GM19395 (cell line): Measurements from ENCODE around the gene CTDSPL.

Source experiments
- ATAC-seq: cut with Tn5 transposase; IDR thresholded peaks from one replicate; pipeline ENCODE4 v1.9.1; 2021; ENCODE audit warnings: mild to moderate bottlenecking, moderate library complexity; ENCODE audit not compliant: unreplicated experiment

The CTDSPL gene

DNA sequence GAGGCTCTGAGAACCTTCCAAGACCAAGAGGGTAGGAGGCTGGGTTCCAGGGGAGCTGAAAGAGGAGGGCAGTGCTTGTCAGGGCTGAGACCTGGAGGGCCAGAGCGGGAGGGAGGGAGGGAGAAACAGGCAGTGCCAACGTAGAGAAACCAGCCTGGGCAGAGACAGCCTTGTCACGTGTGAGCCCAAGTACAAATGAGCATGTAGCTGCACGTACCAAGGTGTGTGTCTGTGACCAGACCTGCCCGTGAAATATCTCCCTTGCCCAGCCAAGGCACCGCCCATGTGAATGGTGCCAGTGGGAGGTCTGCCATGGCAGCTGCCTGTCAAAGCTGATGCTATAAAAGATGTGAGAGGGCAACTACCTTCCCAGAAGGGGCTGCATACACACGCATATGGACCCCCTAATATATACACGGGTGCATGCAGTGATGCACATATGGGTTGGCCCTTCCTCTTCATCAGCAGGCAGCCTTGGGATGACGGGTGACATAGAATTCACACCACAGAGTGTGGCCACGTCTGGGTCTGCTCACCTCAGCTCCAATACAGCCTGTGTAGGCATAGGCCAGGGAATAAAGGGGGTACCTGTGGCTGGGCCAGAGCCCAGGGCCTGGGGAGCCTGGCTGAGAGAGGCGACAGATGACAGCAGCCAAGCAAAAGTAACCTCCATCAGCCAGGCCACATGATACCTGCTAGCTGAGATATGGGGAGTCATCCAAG, 7.8 kb upstream of the CTDSPL start:
- no peak for ATAC-seq

DNA sequence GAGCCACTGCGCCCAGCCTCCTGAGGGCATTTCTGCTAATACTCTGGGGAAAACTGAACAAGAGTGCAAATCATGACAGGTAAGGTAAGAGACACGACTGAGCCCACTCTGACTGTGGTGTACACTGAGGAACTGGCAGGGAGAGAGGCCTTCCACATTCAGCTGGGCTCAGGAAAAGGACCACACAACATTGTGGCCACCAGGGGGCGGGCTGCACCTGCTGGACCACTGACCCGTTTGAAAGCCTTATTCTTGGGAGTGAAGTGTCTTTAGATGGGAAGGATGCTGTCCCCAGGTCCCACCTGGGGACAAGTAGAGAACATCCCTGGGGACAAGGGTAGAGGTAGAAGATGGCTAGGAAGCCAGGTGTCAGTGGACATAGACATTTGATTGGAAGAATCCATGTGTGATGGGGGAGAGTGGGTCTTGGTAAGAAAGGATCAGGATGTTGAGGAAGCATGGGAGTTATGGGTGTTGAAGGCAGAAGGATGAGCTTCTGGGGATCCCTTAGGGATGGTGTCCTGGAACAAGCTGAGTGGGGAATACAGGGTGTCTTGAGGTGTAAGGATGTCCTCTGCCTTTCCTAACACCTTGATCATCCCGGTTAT, 6.2 kb upstream of the CTDSPL start:
- ATAC-seq, result no peak

DNA sequence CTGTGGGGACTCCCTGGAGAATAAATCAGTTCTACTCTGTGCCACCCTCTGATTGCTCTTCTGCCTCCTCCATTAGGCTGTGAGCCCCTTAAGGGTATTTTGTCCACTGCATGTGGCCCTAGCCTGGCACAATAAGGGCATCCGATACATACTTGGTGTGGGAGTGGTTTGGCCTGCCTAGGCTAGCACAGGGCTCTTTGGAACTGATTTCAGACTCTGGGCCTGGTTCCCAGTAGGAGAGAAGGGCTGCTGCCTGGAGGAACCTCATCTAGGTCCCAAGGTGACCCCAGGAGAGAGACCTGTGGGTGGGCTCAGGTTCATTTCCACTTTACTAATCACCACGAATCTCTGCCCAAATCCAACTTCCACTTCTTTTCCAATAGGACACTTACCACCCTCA, 5.3 kb upstream of the CTDSPL start:
- no peak for ATAC-seq

DNA sequence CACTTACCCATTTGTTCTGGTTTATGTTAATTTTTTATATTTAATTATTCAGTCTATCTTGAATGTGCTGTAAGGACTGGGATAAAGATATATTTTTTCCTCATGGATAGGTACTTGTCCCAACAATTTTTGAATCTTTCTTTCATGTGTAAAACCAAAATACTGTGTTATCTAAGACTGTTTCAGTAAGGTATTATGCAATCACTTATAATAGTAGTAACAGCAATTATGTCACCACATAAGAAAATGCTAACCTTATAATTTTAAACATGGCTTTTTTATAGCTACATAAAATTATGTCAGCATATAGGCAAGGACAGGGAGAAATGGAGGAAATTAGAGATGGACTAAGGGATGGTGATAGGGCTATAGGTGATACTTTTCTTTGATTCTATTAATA, 2.9 kb upstream of the CTDSPL start:
- ATAC-seq, result no peak

DNA sequence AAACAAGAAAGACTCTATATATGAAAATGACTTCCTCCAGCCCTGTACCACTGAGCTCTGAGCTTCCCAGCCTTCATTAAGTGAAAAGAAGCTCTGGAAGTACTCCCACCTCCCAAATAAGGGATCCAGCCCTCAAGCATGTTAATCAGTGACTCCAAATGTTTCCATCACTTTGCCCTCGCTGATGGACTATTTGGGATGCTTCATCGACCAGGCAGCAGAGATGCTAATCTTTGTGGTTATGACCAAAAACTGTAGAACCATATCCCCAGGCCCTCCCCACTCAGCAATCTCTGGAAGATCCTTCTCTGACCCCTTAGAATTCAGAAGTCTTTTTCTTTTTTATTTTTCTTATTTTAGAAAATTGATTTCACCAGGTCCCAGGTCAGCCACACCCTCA, 2.3 kb upstream of the CTDSPL start:
- ATAC-seq, result no peak

DNA sequence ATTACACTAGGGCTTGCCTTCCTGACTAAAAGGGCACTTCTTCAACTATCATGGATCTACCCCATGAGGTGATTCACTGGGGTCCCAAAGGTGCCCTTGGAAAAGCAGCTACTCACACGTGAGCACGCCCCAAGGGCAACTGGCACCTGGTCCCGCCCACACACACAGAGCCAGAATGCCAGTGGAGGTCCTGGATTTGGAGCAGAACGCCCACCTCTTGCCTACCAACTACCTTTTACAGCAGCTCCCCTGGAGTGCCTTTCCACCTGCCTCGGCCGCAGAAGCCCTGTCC, 1.8 kb upstream of the CTDSPL start:
- ATAC-seq, result no peak

DNA sequence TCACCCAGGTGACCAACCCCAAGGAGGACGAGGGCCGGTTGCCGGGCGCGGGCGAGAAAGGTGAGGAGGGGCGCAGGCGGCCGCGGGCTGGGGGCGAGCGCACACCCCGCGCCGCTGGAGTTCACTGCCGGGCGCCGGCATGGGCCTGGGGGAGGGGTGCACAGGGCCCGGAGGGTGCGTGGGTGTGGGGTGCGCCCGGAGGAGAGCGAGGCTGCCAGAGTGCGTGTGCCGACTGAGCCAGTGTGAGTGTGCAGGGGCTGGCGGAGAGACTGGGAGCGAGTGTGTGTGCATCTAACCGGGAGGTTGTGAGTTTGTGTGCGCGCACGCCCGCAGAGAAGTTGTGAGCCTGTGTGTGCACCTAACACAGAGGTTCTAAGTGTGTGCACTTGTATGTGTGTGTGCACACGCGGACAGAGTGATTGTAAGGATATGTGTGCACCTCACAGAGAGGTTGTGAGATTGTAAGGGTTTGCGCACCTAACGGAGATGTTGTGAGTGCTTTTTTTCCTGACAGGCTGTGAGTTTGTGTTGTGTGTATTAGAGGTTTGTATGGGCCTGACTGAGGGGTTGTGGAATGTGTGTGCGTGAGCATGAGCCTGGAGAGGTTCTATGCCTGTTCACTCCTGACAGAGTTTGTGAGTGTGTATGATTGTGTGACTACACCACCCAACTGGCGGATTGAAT, 681 bp downstream of the CTDSPL start:
- no peak for ATAC-seq

DNA sequence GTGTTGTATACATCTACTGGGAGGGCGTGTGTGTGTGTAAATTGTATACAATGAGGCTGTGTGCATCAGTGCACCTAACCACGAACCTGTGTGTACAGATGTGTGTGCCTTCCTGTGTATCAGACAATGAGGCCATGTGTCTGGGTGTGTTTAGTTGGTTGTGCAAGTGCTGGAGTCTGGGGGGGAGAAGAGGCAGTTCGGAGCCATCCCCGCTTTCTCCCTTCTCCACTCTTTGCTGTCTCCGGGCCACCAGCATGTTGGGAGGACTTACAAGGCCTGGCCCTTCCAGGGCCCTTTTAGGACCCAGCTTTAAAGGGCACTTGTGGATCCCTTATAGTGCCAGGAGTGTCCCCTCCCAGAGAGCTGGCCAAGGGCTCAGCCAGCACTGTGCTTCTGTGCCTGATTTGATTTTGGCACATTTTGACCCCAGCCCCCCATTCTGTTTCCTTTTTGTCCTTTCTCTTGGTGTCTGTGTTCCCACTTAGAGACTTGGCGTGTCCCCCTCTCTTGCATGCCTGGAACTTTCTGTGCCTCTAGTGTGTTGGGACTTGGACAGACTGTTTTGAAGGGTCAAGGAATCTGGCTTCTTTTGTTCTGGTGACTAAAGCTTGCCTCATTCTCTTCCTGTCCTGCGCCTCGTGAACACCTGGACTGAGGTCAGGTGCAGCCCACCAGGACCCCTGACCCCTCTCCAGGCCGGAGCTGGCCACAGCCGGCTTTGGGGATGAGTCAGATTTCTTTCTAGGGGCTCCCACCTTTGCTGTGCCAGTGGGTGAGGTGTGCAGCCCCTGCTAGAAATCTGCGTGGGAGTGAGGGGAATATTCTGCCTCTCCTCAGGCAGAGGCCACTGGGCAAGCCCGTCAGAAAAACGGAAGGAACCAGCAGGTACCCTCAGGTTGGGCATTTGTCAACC, 1.5 kb downstream of the CTDSPL start:
- ATAC-seq, result no peak

DNA sequence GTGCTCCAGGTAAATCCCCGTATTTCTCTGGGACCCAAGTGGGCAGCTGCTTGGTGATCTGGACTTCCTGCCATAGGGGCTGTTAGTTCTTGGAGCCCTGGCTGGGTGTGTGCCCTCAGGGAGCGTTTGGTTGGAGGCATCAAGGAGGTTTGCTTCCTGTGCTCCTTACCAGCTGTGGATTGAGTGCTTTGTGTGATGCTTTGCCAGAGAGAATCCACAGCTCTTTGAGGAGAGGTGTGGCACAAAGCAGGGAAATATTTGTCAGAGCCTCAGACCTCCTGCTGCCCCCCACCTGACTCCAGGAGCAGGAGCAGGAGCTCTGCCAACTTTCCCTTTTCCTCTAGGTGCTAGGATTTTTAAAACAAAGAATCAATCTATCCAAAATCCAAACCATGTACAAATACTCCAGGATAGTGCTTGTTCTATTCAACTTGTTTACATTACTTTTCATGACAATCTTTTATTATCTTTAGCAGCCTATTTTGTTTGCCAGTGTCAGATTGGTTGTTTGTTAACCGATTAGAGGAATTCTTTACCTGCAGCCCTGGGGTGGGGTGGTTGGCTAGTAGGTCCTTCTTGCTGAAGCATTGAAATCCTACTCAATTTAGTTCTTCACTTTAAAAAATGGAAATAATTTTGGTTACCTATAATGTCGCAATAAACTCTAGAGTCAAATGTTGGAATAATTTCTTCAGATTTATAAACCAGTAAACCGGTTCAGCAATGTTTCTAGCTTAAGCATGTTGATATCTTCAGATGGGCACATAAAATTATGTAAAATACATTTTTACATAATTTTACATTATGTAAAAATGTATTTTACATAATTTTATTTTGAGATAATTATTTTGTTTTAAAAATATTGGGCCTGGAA, 2.5 kb downstream of the CTDSPL start:
- no peak for ATAC-seq

DNA sequence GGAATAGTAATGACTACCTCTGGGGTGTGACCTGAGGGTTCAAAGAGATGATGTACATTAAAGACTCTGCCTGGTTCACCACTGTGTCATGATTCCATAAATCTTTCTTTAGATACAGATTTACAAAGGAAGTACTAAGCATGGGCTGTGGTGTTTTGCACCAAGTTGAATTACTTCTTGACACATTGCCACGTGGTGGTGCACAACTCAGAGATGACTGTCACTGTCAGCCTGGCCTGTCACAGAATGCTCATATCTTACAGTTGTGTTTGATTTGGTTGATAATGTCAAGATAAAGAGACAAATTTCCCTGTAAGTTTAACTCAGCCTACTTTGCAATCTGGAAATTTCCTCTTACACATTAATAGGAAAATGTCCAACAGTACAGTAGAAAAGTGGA, 3.2 kb downstream of the CTDSPL start:
- ATAC-seq, result no peak

DNA sequence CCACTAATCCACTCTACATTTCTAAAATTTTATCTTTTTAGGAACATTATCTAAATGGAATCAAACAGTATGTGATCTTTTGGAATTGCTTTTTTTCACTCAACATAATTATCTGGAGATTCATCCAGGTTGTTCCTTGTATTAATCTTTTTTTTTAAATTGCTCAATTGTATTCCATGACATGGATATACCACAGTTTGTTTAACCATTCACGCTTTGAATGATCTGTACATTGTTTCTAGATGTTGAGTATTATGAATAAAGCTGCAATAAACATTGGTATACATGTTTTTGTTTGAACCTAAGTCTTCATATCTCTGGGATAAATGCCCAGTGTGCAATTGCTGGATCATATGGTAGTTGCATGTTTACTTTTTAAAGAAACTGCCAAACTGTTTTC, 5.5 kb downstream of the CTDSPL start:
- ATAC-seq, result no peak

DNA sequence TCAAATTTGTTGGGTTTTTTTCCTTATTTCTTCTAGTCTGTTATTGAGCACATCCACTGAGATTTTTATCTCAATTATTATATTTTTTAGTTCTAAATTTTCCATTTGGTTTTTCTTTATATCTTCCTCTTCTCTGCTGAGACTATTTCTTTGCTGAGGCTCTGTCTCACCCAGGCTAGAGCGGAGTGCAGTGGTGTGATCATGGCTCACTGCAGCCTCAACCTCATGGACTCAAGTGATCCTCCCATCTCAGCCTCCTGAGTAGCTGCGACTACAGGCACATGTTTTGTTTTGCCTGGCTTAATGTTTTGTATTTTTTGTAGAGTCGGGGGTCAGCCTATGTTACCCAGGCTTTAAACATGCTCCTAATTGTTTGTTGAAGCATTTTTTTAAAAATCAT, 10.2 kb downstream of the CTDSPL start:
- no peak for ATAC-seq

DNA sequence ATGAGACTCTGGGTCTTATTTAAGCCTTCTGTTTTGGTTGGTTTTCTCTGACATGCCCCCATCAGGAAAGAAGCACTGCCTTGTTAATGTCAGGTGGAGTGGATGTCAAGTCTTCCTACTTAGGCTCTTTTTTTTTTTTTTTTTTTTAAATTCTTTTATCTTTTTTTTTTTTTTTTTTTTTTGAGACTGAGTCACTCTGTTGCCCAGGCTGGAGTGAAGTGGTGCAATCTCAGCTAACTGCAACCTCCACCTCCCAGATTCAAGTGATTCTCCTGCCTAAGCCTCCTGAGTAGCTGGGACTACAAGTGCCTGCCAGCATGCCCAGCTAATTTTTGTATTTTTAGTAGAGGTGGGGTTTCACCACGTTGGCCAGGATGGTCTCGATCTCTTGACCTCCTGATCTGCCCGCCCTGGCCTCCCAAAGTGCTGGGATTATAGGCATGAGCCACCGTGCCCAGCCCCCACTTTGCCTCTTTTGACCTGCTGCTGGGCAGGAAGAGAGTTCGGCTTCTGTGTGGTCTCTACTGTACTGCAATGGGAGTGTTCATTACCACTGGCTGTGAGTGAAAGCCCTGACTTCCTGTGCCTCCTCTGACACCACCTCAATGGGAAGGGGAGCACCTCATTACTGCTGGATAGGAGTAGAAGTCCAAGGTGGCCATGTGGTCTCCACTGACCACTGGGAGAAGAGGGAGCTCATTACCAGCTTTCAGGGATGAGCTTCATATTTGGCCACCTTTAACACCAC, 10.9 kb downstream of the CTDSPL start:
- no peak for ATAC-seq

DNA sequence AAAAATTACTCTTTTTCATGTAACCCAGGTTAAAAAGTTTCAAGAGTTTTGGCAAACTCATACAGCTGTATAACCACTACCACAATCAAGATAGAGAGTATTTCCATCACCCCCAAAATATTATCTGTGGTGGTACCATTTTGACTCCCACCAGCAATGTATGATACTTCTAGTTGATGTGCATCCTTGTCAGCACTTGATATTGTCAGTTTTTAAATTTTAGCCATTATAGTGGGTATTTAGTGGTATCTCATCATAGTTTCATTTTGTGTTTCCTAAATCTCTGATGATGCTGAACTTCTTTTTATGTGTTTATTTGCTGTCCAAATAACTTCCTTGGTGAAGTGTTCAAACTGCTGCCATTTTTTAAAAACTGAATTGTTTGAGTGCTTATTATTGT, 14.6 kb downstream of the CTDSPL start:
- ATAC-seq, result no peak

DNA sequence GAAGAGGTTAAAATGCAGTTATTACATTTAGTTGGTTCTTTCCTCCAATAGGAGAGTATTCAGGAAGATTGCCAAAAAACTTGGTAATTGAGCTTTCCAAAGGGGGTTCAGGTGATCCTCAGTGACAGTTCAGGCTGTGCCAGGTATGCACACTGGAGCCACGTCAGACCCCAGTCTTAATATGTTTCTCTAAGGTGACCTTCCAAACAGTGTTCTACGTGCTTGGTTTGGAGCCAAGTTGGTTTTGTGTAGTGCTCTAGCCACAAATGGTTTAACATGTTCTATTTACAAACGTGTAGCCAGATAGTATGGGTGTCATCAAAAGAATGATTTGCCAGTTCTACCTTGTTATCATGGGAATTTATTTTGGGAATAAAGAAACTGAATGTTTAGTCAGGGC, 21.0 kb downstream of the CTDSPL start:
- ATAC-seq, result no peak

DNA sequence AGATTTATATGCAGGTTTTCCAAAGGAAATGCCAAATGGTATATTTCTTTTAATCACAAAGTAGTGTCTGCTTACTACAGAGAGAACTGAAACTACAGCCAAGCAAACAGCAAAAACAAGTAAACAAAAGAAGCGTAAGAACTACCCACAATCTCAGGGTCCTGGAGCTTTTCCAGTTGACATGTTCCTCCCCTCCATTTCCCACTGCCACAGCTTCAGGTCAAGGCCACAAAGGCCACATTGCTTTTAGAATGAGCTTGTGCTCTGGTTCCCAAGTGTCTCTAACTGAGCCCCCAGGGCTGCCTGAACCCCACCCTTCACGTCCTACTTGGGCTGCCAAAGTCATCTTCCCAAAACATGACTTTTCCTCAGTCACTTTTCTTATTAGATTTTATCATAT, 24.1 kb downstream of the CTDSPL start:
- ATAC-seq, result no peak

DNA sequence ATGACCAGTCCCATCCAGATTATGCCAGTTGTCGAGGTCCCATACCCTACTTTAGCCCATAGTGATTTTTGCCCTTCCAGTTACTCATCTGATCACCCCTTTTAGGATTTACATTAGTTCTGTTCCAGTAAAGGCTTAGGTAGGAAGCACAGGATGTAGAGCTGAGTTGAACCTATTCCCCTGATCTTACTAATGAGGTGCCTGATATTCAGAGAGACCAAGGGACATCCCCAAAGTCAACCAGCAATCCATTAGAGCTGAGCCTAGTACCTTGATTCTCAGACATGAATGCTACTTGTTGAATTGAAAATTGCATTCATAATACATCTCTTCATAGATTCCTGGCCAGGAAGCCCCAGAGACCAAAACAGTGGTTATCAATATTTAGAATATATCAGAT, 24.7 kb downstream of the CTDSPL start:
- ATAC-seq, result no peak

DNA sequence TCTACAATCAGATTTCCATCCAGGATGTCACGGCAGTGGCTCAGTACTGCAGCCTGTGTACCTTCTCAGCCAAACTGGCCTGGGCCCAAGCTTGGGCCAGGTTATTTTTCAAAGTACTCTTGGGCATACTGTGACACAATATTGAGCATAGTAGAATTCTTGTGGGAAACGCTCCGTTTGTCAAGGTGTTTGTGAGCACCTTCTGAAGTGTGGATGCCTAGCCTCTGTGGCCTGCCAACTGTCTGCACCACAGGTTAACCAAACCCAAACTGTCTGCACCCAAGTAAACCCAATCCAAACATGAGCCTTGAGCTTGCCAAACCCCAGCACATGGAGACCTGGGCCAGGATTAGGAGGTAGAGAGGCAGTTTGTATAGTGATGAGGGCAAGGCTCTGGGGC, 25.4 kb downstream of the CTDSPL start:
- ATAC-seq, result no peak

DNA sequence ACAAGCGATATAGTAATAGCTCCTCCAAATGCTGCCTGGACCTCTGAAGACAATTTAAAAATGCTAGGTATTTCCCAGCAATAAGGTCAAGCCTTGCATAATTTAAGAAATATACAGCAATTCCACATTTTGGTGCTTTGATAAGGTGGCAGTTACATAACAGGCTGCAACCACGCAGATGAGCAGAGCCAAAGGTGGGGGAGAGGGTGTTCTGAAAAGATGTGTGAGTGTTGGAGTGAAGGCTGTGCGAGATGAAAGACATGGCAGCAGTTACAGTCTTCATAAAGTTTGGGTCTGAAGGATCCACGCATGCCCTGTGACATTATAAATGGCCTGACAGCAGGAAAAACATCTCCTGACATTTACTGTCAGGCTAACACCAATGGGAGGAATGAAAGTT, 26.1 kb downstream of the CTDSPL start:
- ATAC-seq, result no peak

DNA sequence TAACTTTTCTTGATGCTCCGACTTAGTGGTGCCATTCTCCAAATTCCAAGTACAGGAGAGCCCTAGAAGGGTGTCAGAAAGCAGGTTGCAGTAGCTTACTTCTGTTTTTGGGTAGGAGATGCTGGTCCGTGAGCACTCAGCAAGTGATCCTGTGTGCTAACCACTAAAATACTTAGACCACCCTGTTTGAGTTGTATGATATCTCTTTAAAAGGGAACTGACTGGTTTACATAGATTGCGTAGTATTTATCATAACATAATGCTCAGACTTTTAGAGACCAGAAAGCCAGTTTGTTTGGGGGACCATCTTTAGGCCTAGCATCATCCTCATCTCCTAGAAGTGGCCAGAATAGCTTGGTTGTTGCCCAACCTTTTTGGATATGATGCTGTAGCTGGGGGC, 26.7 kb downstream of the CTDSPL start:
- ATAC-seq, result no peak
